HG03460 (cell line): Measurements from ENCODE around the gene TFDP1.

Experiments used
- ATAC-seq: cut with Tn5 transposase; IDR thresholded peaks from one replicate; pipeline ENCODE4 v1.9.1; 2021; ENCODE audit not compliant: unreplicated experiment

The TFDP1 gene

GRCh38 chr13:113660066-113660465, 75.5 kb downstream of the TFDP1 start:
- no peak for ATAC-seq

GRCh38 chr13:113661509-113661908, 77.0 kb downstream of the TFDP1 start:
- ATAC-seq: no peak

GRCh38 chr13:113663934-113664333, 79.4 kb downstream of the TFDP1 start:
- ATAC-seq: no peak

DNA sequence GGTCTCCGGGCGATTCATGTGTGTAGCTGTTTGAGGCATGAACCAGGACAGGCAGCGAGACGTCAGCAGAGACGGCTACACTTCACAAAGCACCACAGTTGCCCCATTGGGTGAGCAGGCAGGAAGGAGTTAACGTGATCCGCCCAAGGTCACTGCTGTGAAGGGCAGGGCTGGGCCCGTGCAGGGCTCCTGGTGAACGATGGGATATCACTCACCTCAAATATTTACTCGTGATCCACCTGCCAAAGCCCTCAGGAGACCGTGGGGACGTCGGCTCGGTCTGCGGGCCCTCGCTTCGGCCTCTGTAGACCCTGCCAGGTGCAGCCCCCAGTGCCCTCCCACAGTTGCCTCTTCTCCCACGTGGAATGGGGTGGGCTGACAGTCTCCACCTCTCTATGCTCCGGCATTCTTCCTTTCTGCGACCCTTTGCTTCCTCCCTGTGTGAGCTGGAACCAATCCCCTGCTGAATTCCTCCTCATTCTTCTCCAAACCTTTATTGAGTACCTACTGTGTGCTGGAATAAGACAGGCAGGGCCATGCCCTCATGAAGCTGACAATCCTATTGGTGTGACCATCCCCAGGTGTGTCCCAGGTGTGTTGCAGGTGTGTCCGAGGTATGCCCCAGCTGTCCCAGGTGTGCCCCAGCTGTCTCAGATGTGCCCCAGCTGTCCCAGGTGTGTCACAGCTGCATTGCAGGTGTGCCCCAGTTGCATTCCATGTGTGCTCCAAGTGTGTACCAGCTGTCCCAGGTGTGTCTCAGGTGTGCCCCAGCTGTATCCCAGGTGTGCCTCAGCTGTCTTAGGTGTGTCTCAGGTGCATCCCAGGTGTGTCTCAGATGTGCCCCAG, 80.4 kb downstream of the TFDP1 start:
- ATAC-seq: no peak

- no peak for ATAC-seq
These were observed 81.2 kb downstream of the TFDP1 start for GRCh38 chr13:113665597-113666328.

DNA sequence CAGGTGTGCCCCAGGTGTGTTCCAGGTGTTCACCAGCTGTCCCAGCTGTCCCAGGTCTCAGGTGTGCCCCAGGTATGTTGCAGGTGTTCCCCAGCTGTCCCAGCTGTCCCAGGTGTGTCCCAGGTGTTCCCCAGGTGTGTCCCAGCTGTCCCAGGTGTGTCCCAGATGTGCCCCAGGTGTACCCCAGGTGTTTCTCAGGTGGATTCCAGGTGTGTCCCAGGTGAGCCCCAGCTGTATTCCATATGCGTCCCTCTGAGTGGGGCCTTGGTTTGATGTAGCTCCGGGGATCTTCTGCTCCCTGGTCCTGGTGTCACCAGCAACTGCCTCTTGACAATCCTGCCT, 81.7 kb downstream of the TFDP1 start:
- ATAC-seq: no peak

DNA sequence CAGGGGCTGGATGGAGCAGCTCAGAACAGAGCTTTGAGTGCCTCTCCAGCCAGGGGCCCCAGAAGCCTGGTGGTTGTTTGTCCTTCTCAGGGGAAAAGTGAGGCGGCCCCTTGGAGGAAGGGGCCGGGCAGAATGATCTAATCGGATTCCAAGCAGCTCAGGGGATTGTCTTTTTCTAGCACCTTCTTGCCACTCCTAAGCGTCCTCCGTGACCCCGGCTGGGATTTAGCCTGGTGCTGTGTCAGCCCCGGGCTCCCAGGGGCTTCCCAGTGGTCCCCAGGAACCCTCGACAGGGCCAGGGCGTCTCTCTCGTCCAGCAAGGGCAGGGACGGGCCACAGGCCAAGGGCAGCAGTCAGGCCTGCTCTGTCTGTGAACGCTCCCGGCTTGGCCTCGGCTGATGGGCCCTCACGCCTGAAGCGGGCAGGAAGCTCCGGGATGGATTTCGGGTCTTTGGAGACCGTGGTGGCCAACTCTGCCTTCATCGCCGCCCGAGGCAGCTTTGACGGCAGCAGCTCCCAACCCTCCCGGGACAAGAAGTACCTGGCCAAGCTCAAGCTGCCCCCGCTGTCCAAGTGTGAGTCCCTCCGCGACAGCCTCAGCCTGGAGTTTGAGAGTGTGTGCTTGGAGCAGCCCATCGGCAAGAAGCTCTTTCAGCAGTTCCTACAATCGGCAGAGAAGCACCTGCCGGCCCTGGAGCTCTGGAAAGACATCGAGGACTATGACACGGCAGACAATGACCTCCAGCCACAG, 82.6 kb downstream of the TFDP1 start, which contains the start of gene GRK1:
Gene GRK1 (plus strand): TSS at position 269 of the 751 bp plus-strand sequence. CDS start 168 bp downstream, at position 437.
- no peak for ATAC-seq

- no peak for ATAC-seq
These were observed 83.4 kb downstream of the TFDP1 start for GRCh38 chr13:113667771-113668490.

- no peak for ATAC-seq
These were observed 84.0 kb downstream of the TFDP1 start for GRCh38 chr13:113668491-113668971.

DNA sequence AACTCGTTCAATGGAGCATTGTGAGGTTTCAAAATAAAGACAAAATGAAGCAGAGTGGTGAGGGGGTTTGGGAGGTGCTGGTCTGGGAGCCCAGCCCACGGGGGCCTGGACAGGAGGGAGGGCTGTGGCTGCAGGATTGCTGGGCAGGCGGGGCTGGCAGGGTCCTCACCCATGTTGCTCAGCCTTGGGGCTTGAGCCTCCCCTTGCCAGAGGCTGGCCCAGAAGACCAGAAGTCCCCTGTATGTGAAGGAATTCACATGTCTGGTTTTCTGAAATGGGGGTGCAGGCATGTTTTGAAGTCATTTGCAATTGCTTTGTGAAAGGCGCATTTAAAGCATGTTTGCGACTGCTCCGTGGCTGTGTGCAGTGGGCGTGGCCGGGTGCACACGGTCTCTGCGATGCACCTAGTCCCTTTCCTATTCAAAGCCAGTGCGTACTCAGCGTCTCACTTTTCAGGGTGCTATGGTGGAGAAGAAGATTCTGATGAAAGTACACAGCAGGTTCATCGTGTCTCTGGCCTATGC, 84.7 kb downstream of the TFDP1 start:
- no peak for ATAC-seq

DNA sequence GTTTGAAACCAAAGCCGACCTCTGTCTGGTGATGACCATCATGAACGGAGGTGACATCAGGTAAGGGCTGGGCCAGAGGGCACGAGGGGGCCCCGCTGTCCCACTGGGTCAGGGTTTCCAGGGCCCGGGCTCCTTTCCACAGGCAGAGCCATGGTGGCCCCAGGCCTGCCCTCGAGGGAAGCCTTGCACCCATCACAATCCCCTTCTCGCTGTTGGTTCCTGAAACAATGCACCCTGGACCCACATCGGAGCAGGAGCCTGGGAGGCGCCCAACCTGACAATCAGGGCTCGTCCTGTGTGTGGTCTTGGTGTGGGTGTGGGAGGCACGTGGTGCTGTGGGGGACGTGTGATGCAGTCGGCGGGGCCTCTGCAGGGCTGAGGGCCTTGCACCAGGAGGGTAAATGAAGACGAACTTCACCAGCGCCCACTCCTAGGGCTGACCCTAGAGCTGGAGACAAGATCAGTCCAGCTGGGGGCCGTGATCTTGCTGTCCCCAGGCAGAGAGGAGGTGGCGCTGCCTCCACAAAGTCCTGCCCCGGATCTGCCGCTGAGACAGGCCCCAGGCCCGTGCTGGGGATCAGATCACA, 85.3 kb downstream of the TFDP1 start:
- no peak for ATAC-seq

GRCh38 chr13:113670541-113670940, 86.0 kb downstream of the TFDP1 start:
- ATAC-seq: no peak

- ATAC-seq: no peak
These were observed 86.8 kb downstream of the TFDP1 start for GRCh38 chr13:113671066-113672001.

GRCh38 chr13:113672002-113672651, 87.6 kb downstream of the TFDP1 start:
- ATAC-seq: no peak
